ENCODE measurements around the gene HOXA4.

The HOXA4 gene

DNA sequence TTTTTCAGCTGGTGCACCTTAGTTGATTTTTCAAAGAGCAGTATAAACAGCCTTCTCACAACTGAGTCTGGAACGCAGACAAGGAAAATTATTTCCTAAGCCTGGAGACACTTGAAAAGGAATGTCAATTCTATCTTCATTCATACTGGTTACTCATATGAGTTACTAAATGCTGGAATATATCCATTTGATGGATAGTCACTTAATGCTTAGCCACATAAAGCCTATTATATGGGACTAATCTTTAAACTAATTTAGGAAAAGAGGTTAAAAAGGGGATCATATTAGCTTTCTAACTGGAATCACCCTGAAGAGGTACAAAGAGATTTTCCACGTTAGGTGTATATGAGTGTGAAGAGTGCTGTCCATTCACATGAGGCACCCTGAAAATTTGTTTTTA is 1.7 kb upstream of the HOXA4 start:
- DNase-seq (ENCODE audit: low read depth) = no peak

DNA sequence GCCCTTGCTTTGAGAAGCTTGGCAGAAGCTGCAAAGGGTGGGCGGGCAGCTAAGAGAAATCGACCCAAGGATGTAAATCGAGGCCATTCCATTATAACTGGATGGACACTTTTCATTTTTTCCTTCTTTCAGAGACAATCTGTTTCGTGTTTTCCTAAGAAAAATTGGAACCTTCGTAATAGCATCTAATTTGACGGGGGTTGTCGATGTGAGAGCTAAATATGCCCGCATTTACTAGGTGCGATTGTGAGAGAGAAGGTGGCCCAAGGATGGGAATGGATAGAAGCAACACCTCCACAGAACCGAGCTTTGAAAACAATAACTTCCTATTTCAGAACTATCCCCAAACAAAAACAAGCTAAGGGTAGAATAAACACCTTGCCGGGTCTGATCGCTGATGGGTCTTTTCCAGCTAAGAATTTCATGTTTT is 848 bp upstream of the HOXA4 start:
- DNase-seq (ENCODE audit: low read depth) = no peak

DNA sequence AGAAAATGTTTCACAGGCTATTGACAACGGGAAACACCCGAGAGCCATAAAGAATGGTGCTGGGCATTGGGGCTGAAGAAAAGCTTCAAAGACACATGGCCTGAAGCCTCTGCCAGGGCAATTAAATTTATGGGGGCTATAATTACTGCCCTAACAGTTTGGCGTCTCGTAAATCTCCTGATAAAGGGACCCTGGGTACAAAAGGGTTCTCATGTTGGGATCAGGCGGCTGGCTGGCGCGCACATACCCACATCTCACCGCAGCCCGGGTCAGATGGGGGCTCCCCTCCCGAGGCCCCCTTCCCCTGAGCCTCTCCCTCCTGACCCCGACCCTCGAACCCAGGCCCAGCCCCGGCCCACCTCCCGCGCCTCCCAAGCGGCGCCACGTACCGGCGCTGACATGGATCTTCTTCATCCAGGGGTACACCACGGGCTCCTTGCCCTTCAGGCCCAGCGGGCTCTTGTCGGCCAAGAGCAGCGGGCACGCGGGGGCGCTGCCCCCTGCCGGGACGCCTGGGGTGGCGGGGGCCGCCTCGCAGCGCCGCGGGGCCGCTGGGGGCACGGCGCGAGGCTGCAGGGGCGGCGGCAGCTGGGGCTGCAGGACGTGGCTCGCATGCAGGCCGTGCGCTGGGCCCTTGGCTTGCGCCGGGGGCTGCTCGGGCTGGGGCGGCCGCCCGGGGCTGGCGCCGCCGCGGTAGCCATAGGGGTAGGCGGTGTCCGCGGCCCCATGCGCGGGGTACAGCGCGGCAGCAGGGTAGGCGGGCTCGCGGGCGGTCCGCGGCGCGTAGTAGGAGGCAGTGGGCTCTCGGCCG is 623 bp downstream of the HOXA4 start:
- DNase-seq (ENCODE audit: low read depth) = no peak

DNA sequence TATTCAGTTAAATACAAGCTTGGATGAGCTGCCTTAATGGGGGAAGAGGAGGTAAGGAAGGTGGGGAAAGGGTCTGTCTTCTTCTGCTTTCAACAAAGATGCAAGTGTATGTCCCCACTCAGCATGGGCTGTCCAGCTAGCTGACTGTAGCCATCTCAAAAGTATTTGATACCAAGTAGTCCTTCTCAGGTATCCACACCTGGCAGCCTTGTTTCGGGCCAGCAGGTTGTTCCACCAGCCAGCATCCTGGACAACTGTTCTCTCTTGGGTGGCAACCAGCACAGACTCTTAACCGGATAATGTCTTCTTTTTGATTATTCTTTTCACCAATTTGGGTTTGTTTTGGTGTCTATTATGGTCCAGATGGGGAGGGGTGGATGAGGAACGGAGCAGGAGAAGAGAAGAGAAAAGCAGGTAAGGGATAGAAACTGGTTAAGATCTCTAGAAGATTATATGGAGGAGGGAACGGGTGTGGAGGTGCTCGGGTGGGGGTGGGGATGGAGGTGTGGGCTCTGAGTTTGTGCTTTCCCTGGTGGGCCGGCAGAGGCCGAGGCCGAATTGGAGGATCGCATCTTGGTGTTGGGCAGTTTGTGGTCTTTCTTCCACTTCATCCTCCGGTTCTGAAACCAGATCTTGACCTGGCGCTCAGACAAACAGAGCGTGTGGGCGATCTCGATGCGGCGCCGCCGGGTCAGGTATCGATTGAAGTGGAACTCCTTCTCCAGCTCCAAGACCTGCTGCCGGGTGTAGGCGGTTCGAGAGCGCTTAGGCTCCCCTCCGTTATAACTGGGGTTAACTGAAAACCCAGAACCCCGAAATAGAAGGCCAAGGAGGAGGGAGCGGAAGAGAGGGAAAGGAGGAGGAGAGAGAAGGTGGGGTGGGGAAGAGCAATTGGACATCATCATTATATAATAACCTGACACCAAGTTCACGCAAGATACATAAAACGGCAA is 1.5 kb downstream of the HOXA4 start:
- no peak for DNase-seq (ENCODE audit: low read depth)

GRCh38 chr7:27128034-27128433 is 2.5 kb downstream of the HOXA4 start:
- no peak for DNase-seq (ENCODE audit: low read depth)

DNA sequence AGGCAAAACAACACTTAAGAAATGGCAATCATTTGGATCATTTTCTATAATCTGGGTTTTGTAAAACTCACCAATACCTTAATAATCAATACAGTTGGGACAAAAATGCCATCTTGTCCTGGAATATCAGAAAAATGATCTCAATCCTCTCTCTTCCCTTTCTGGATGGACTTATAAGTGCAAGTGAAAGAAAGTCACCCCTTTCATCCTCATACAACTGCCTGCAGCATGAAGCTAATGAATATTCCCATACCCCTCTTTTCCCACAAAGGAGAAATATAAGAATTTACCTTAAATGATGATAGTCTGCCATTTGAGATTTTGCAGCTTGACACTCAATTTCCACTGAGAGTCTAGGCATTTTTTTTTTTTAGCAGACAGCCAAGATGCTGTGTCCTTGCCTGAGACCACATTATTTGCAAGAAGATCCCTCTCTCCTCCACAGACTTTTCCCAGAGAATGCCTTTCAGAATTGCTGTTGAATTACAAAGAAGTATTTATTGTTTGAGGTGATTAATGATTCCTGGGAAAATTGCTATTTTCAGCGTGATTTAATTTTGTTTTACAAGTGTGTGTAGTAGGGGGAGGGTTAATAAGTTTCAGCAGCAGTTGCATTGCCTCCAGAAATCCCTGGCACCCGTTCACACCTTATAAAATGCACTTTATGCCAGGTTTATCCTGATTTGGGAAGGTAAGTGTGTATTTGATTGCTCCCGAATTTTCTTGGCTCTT is 3.8 kb downstream of the HOXA4 start:
- no peak for DNase-seq (ENCODE audit: low read depth)

- DNase-seq (ENCODE audit: low read depth) = no peak
Measured at GRCh38 chr7:27125986-27126394, 4.6 kb downstream of the HOXA4 start.

GRCh38 chr7:27124902-27125689 is 5.5 kb downstream of the HOXA4 start:
- no peak for DNase-seq (ENCODE audit: low read depth)

DNA sequence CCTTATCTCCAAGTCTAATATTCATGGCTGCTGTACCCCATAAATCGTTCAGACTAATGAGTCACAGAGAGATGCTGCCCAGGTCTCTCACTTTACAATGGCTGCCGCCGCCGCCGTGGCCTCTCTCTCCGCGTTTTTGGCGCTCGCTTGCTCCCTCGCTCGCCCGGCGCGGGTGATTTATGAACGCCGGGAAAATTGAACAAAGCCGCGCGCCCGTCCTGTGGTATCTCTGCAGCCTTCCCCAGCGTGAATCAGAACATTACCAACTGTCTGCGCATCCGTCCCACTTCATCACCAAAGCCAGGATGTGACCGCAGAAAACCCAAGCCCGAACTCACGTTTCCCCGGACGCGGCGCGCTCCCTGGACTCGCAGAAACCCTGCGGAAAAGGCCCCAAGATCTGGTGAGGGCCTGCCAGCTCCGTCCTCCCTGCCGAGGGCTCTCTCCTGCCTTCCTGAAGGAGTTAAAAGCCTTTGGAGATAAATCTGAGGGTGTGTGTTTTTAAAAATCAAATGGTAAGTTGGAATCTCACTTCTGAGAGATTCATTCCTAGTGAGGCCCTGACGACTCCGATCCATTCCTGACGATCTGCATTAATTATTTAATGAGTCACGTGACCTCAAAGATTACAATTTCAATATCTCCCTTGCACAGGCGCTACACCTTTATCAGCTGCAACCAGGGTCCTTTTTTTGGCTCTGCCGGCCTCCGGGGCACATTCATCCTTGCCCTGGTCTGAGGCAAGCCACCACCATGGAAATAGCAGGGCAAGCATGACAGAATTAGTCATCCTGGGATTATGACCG is 6.3 kb downstream of the HOXA4 start:
- DNase-seq (ENCODE audit: low read depth) = no peak

GRCh38 chr7:27123477-27124053 is 7.0 kb downstream of the HOXA4 start:
- no peak for DNase-seq (ENCODE audit: low read depth)

DNA sequence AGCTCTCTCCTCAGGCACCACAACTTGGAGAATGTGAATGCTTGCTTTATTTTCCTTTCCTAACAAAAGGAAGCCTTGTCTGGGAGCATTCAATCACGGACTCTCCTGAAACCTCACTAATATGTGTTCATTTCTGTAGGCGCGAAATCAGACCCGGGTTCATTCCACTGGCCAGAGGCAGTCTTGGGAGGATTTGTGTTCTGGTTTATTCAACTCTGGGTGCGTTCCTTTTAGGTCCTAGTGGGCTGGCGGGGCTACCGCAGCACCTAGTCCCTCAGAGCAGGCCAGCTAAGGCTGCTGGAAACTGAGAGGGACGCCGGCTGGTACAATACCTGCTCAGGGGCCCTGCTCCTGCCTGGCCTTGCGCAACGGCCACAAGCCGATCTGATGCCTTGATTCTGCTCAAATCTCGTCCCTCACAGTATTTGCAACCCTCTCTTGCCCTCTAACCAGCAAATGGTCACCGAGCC is 7.5 kb downstream of the HOXA4 start:
- no peak for DNase-seq (ENCODE audit: low read depth)

DNA sequence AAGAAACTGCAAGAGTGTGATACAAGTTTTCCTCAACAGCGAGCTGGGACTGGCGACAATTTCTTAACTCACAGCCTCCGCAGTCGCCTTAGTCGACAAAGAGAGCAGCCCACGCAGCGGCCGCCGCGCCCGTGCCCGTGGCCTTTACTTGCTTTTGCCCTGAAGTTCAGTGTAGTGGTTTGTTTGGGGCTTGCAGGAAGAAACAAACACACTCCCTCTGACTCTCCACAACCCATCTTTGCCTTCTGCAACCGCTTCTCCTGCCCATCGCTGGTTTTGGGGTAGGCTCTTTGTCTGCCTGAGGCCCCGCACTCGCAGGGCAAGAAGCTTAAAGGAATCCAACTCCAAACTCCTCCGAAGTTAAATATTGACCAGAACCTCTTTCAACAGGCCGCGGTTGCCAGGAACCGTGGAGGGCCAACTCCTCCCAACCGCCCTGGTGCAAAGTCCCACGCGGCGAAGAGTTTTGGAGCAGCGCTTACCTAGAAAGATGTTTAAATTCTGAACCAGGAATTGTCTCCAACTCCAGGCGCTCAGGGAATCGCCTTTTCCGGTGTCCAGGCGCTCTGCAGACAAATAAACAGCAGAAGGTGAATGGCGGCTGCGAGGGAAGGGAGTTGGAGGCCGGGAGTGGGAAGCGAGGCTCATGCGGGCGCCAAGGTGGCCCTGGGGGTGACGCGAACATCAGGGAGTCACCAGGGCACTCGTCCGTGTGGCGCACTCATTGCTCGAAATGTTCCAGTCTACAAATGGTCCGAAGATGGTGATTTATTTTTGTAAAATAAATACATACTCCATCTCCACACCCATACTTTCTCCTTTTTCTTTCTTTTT is 8.3 kb downstream of the HOXA4 start:
- DNase-seq (ENCODE audit: low read depth) = no peak

- DNase-seq (ENCODE audit: low read depth) = no peak
Measured at GRCh38 chr7:27121684-27122076, 8.9 kb downstream of the HOXA4 start.

GRCh38 chr7:27119412-27119911 is 11.1 kb downstream of the HOXA4 start:
- no peak for DNase-seq (ENCODE audit: low read depth)

GRCh38 chr7:27118580-27118979 is 12.0 kb downstream of the HOXA4 start:
- no peak for DNase-seq (ENCODE audit: low read depth)

DNA sequence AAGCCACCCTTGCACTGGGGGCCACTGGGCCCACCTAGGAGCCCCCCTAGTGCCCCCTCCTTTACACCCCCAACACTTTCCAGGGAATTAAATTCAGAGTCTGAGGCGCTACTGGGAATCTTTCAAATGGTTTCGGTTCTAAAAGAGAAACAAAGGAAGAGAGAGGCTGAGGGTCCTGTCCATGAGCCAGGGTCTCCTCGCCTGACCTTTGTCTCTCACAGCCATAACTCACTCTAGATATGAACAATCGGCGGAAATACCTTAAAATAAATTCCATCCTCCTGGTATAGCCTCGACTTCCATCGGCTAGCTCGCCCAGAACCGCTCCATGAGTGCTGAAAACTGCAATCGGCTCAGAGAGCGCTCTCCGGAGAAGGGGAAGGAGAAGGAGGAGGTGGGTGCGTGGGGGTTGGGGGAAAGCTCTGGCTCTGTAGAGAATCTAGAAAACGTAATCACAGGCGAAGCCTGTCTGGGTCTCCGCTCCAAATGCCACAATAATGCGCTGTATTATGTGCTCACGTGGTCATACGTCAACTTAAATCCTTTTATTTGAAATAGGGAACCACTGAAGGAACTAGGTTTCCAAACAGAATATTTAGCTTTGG is 12.6 kb downstream of the HOXA4 start:
- DNase-seq (ENCODE audit: low read depth) = no peak

- DNase-seq (ENCODE audit: low read depth) = no peak
Measured at GRCh38 chr7:27116962-27117886, 13.3 kb downstream of the HOXA4 start.
